Measurements from ENCODE around the gene NCAPG2.
"Not testable (repeated sequence)": the region's sequence is repeated elsewhere in the genome, so short reads cannot be mapped to it uniquely, and the experiment has no call there.

The NCAPG2 gene

GRCh38 chr7:158638001-158638400 lies 66.6 kb downstream of the NCAPG2 start:
- DNase-seq (ENCODE audit: low read depth in 2 of 2) = no peak

GRCh38 chr7:158633055-158633956 lies 71.3 kb downstream of the NCAPG2 start:
- no peak for DNase-seq (ENCODE audit: low read depth in 2 of 2)

- DNase-seq (ENCODE audit: low read depth in 2 of 2) = no peak
Measured at GRCh38 chr7:158631574-158632195, 72.9 kb downstream of the NCAPG2 start.

- not testable (repeated sequence) for DNase-seq (ENCODE audit: low read depth in 2 of 2)
Measured at GRCh38 chr7:158626289-158626688, 78.3 kb downstream of the NCAPG2 start.

DNA sequence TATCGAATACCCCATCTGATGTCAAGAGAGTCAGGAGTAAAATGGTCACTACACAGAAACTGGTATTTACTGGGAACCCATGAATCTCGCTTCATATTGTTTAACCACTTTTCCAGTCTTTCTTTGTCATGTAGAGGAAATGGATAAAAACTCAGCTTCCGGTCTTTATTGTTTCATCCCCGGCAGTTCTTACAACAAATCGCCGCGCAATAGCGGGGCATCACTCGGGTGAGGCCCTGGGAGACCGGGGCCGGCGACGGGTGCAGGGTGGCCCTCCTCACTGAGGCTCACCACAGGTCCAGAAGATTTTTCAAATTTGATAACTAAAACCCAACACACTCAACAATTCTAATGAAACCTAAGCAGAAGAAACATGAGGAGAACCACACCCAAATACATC lies 81.4 kb downstream of the NCAPG2 start:
- DNase-seq (ENCODE audit: low read depth in 2 of 2) = no peak

GRCh38 chr7:158620839-158621441 lies 83.7 kb downstream of the NCAPG2 start:
- DNase-seq (ENCODE audit: low read depth in 2 of 2) = no peak

- DNase-seq (ENCODE audit: low read depth in 2 of 2) = no peak
Measured at GRCh38 chr7:158620418-158620817, 84.2 kb downstream of the NCAPG2 start.

GRCh38 chr7:158618745-158619140 lies 85.9 kb downstream of the NCAPG2 start:
- DNase-seq (ENCODE audit: low read depth in 2 of 2) = no peak

- DNase-seq (ENCODE audit: low read depth in 2 of 2) = no peak
Measured at GRCh38 chr7:158617737-158618128, 86.9 kb downstream of the NCAPG2 start.

GRCh38 chr7:158616050-158616449 lies 88.6 kb downstream of the NCAPG2 start:
- DNase-seq (ENCODE audit: low read depth in 2 of 2) = no peak

GRCh38 chr7:158614700-158615099 lies 89.9 kb downstream of the NCAPG2 start:
- no peak for DNase-seq (ENCODE audit: low read depth in 2 of 2)

GRCh38 chr7:158613481-158613880 lies 91.1 kb downstream of the NCAPG2 start:
- no peak for DNase-seq (ENCODE audit: low read depth in 2 of 2)

- no peak for DNase-seq (ENCODE audit: low read depth in 2 of 2)
Measured at GRCh38 chr7:158612546-158612945, 92.1 kb downstream of the NCAPG2 start.

DNA sequence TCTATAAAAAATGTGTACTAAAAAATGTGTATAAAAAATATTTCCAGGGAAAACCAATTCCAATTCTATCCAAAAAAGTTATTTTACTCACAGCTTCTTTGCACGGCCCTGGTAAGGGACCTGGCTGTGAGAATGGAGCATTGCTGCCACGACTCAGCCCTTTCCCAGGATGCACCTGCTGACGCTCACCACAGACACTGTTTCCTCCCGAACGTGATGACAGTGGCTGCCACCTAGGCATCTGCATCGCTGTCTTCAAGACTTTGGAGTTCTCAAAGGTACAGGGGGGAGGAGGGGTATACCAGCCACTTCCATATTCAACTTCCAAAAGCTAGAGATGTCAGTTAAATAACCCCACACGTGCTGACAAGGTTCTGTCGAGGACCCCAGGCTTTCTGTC lies 93.1 kb downstream of the NCAPG2 start:
- no peak for DNase-seq (ENCODE audit: low read depth in 2 of 2)

GRCh38 chr7:158609313-158609974 lies 95.2 kb downstream of the NCAPG2 start:
- DNase-seq (ENCODE audit: low read depth in 2 of 2) = no peak

DNA sequence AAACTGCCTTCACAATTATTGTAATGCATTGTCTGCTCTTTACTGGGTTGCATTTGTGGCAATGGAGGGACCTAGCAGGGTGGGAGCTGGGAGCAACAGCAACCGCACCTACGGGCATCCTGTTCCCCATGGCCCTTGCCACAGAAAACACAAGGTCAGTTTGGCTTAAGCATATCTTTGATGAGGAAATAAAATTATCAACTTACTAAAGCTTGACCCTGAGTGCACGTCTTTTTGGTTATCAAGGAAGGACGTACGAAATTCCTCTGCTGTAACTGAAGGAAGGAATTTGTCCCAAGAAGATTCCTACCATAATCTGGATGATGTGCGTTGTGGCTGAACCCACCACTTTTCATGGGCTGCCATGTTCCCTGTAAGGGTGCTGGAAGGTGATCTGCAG lies 97.0 kb downstream of the NCAPG2 start:
- no peak for DNase-seq (ENCODE audit: low read depth in 2 of 2)

- DNase-seq (ENCODE audit: low read depth in 2 of 2) = no peak
Measured at GRCh38 chr7:158606671-158607424, 97.8 kb downstream of the NCAPG2 start.

GRCh38 chr7:158606129-158606528 lies 98.5 kb downstream of the NCAPG2 start:
- DNase-seq (ENCODE audit: low read depth in 2 of 2) = no peak

- no peak for DNase-seq (ENCODE audit: low read depth in 2 of 2)
Measured at GRCh38 chr7:158603773-158604755, 100.5 kb downstream of the NCAPG2 start.

Measured in stimulated activated CD4-positive, alpha-beta T cell treated with anti-CD3 and anti-CD28 coated beads, Interleukin-1b, Interleukin-23, amount 100 ng/mL, for 1 hour (primary cell).